ENCODE results near the gene MRFAP1. TPM values are rescaled to one million over a fixed set of nuclear protein-coding genes. Genes with fewer than 3 reads are reported as not detected.
A peak's percentile ranks its signal among the peaks of the same experiment; 100 is the strongest.
"Not testable (repeated sequence)": the region's sequence is repeated elsewhere in the genome, so short reads cannot be mapped to it uniquely, and the experiment has no call there.

MRFAP1 gene
- total and polyA plus RNA-seq, 10 donors: 133 to 299 (median 219) TPM

DNA sequence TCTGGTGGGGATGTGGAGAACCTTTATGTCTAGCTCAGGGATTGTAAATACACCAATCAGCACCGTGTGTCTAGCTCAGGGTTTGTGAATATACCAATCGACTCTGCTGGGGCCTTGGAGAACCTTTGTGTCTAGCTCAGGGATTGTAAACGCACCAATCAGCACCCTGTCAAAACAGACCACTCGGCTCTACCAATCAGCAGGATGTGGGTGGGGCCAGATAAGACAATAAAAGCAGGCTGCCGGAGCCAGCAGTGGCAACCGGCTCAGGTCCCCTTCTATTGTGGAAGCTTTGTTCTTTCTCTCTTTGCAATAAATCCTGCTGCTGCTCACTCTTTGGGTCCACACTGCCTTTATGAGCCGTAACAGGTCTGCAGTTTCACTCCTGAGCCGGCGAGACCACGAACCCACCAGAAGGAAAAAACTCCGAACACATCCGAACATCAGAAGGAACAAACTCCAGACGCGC is 32.7 kb downstream of the MRFAP1 start:
- H3K27me3 ChIP-seq (replicated peaks in 1 of 7); intact Hi-C loops (cut with DNase I; ENCODE audit: low total_unique reads); H3K9me3 ChIP-seq: not testable (repeated sequence)
- peak; percentile 79 for DNase-seq
- peak in 1 of 3 donors; percentile 62 for TF ChIP-seq POLR2A (IDR thresholded peaks at IDR 0.05)
- WGBS, 5 donors: 27 to 46% (median 30%) methylated on average over 13 to 14 of the region's 14 CpGs
- peak overlapping the region in 7 of 8 donors; percentile 72 to 88 (median 86) for H3K4me3 ChIP-seq
- H3K4me1 ChIP-seq: peaks cover 28 to 50% (median 37%) of the 10 kb centered on the region in 6 donors
- peak overlapping the region; percentile 82 to 92 (median 88) for H3K27ac ChIP-seq
- H3K36me3 ChIP-seq: peaks cover 0 to 40% (median 0%) of the 10 kb centered on the region in 6 donors

DNA sequence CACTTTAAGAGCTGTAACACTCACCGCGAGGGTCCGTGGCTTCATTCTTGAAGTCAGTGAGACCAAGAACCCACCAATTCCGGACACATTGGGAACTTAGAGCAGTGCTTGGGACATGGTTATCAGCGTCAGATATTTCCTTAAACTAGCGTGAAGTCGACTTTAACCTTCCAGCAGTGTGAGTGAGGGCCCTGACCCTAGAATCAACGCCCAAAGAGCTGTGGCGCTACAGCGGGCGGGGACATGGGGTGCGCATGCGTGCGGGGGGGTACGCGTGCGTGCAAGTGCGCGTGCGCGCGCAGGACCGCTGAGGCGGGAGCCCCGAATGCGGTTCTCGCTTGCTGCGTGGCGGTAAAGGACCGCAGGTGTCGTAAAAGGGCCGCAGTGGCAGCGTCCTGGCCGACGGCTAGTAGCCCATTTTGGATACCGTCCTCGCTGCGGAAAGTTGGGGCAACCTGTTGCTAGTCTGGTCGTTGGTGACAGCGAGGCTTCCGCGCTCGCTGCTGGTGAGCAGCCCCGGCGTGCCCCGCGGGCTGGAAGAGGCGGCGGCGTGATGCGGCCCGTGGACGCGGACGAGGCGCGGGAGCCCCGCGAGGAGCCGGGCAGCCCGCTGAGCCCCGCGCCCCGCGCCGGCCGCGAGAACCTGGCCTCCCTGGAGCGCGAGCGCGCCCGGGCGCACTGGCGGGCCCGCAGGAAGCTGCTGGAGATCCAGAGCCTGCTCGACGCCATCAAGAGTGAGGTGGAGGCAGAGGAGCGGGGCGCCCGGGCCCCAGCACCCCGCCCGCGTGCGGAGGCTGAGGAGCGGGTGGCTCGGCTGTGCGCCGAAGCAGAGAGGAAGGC is 33.4 kb downstream of the MRFAP1 start:
- intact Hi-C loops (cut with DNase I; ENCODE audit: low total_unique reads): no loop called here

DNA sequence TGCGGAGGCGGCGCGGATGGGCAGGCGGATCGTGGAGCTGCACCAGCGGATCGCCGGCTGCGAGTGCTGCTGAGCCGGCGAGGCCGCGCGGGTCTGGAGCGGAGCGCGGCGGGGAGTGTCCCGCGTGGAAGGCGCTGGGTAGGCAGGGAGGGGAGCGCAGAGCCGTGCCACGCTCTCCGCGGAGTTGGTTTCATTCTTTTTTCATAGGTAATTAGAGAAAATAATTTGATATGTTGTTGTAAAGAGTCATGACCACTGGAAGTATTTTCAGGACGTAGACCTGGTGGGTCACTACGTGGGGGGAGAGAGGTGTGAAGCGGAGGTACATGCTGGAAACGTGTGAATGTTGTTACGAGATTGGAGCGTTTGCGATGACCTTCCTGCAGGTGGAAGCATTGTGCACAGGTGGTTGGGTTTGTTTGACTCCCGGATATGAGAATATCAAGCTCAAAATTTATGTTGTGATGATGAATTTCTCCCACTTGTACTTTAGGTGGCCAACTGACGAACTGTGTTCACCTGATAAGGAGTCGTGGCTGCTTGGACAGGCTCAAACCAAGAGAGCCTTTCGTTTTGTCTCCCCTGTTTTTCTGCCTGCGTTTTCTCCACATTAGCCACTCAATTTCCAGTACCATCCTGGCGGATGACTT is 34.1 kb downstream of the MRFAP1 start:
- no peak for DNase-seq

More for the DNA sequence above, 33.4 kb downstream of the MRFAP1 start:
- Histone ChIP-seq H3K27me3 (replicated peaks in 1 of 7) (no peaks in the 10 kb centered on the region), H3K9me3 (no peaks in the 10 kb centered on the region), H3K27ac (peak overlapping the region; percentile 82 to 92 (median 88)), H3K36me3 (peaks cover 0 to 44% (median 0%) of the 10 kb centered on the region in 6 donors), H3K4me3 (peak overlapping the region; percentile 72 to 88 (median 86)), H3K4me1 (peaks cover 28 to 50% (median 37%) of the 10 kb centered on the region in 6 donors)
- TF ChIP-seq POLR2A (IDR thresholded peaks at IDR 0.05): peak in 1 of 3 donors; percentile 47
- peak; percentile 90 to 94 (median 93) for TF ChIP-seq POLR2AphosphoS5 (IDR thresholded peaks at IDR 0.05)
- peak in 1 of 11 experiments; percentile 19 for TF ChIP-seq CTCF (IDR thresholded peaks at IDR 0.05 in 8 of 11, conservative IDR thresholded peaks at IDR 0.05 in 3 of 11)
- peak; percentile 99 for DNase-seq
- 0 to 7% (median 1%) methylated on average over 17 to 89 of the region's 89 CpGs for WGBS, 5 donors

More for the DNA sequence above, 34.1 kb downstream of the MRFAP1 start:
- peaks cover 28 to 50% (median 37%) of the 10 kb centered on the region in 6 donors for H3K4me1 ChIP-seq
- peaks cover 0 to 36% (median 0%) of the 10 kb centered on the region in 6 donors for H3K36me3 ChIP-seq
- H3K27me3 ChIP-seq (replicated peaks in 1 of 7): no peaks in the 10 kb centered on the region
- peaks cover 0 to 4% (median 0%) of the 10 kb centered on the region in 8 donors for H3K9me3 ChIP-seq
- peak overlapping the region; percentile 82 to 92 (median 88) for H3K27ac ChIP-seq
- WGBS, 5 donors: 4 to 8% (median 5%) methylated on average over 28 to 40 of the region's 40 CpGs
- TF ChIP-seq CTCF (IDR thresholded peaks at IDR 0.05 in 8 of 11, conservative IDR thresholded peaks at IDR 0.05 in 3 of 11): peak; percentile 12 to 63 (median 54)
- TF ChIP-seq POLR2AphosphoS5 (IDR thresholded peaks at IDR 0.05): peak in 1 of 3 donors; percentile 51
- no peak for TF ChIP-seq POLR2A (IDR thresholded peaks at IDR 0.05)
- intact Hi-C loops (cut with DNase I; ENCODE audit: low total_unique reads): no loop called here
- peak overlapping the region; percentile 72 to 88 (median 86) for H3K4me3 ChIP-seq
